ENCODE data around the gene SULT1C3. TPM values are rescaled to one million over a fixed set of nuclear protein-coding genes. Genes with fewer than 3 reads are reported as not detected.

The SULT1C3 gene
- total and polyA plus RNA-seq, 5 donors from 2014 or later, result not detected

DNA sequence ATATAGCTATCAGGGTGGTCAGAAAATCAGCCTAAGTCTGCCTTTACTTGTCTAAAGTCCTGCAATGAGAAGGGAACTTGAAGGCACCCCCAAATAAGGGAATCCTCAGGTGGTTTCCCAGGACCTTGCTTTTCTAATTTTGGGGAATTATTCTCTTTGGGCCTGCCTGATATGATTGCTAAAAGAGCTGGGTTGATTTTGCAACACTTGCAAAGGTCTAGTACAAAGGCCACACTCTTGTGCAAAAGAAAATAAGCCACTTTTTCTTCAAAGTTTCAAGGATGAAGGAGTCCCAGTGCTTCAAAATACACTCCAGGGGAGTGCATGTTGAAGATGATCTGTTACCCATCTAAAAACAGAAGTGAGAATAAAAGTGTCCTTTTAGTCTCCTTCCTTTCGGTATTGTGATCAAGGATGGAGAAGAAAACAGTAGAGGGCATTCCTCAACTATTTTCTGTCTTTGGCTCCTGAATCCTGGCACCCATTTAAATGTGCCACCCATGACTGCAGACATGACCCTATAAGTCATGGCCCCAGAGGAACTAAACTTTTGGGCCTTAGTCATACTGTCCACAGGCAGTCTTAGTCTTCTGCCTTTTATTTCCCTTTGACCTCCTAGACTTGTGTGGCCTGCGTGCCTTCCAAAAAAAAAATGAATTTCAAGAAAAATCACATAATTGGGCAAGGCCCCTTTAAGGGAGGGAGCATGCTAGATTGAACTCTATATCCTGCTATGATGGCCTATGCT is 5.1 kb downstream of the SULT1C3 start:
- H3K27me3 ChIP-seq (ENCODE audit: control insufficient read depth, insufficient read depth, low read length), result no peaks in the 10 kb centered on the region
- Mint-ChIP-seq H3K4me1 (no peaks in the 10 kb centered on the region), H3K27me3 (peaks cover 9% of the 10 kb centered on the region), H3K4me3 (no peak overlapping the region), H3K9me3 (peaks cover 0 to 6% (median 0%) of the 10 kb centered on the region in 7 donors), H3K36me3 (no peaks in the 10 kb centered on the region), H3K27ac (no peak overlapping the region)
- no peak overlapping the region for H3K27ac ChIP-seq (ENCODE audit: insufficient read depth, low read length, poor library complexity, severe bottlenecking)
- H3K9me3 ChIP-seq (ENCODE audit: control insufficient read depth in 2 of 2, low read length in 2 of 2), result no peaks in the 10 kb centered on the region
- ATAC-seq (ENCODE audit: low read depth in 2 of 2) (no peak), DNase-seq (no peak)
- no peak overlapping the region for H3K4me3 ChIP-seq (ENCODE audit: low read depth, low read length)
- H3K4me1 ChIP-seq (ENCODE audit: control insufficient read depth, insufficient read depth, low read length, poor library complexity, severe bottlenecking), result no peaks in the 10 kb centered on the region
- no peaks in the 10 kb centered on the region for H3K36me3 ChIP-seq (ENCODE audit: control insufficient read depth, insufficient read depth, low read length)

DNA sequence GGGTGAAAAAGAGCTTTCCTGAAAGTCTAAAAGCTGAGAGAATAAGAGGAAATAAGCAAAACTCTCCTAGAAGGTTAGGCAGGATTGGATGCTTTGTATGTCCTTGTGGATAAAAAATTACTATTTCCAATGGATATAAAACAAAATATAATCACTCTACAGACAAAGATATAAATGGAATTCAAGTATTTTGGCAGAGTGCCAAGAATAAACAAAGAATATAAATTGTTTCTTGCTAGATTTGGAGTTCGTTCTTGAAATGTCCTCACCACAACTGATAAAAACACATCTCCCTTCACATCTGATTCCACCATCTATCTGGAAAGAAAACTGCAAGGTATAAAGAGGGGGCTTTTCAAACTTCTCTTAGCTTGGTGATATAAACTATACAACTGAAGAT is 13.3 kb downstream of the SULT1C3 start:
- Histone ChIP-seq H3K4me1 (ENCODE audit: control insufficient read depth, insufficient read depth, low read length, poor library complexity, severe bottlenecking) (no peaks in the 10 kb centered on the region), H3K27me3 (ENCODE audit: control insufficient read depth, insufficient read depth, low read length) (peaks cover 2% of the 10 kb centered on the region), H3K4me3 (ENCODE audit: low read depth, low read length) (no peak overlapping the region), H3K9me3 (ENCODE audit: control insufficient read depth in 2 of 2, low read length in 2 of 2) (no peaks in the 10 kb centered on the region), H3K36me3 (ENCODE audit: control insufficient read depth, insufficient read depth, low read length) (no peaks in the 10 kb centered on the region), H3K27ac (ENCODE audit: insufficient read depth, low read length, poor library complexity, severe bottlenecking) (no peak overlapping the region)
- ATAC-seq (ENCODE audit: low read depth in 2 of 2) (no peak), DNase-seq (no peak)
- no peak overlapping the region for H3K27ac Mint-ChIP-seq
- peaks cover 0 to 3% (median 0%) of the 10 kb centered on the region in 7 donors for H3K9me3 Mint-ChIP-seq
- H3K36me3 Mint-ChIP-seq, result no peaks in the 10 kb centered on the region
- no peak overlapping the region for H3K4me3 Mint-ChIP-seq
- no peaks in the 10 kb centered on the region for H3K4me1 Mint-ChIP-seq
- peaks cover 4% of the 10 kb centered on the region for H3K27me3 Mint-ChIP-seq

DNA sequence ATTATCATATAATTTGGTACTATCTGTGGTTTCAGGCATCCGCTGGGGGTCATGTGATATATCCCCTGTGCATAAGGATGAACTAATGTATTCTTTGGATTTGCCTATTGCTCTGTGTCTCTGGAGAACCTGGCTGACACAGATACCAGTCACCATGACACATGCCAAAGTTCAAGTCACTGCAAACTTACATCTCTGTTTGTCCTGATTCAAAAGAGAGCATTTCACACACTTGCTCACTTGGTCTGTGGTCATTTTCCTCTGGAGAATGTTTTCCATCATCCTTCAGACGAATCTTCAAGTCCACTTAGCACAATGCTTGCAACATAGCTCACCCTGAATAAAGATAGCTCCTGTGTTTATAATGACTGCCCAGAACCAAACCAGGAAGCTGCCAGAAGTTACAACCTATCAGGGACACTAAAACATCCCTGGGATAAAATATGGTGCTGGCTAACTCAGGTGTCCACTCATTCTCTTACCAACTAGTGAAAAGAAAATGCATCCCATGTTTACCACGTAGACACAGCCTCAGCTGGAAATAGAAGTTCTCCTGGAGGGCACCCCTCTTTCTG is 18.1 kb downstream of the SULT1C3 start:
- ATAC-seq (ENCODE audit: low read depth in 2 of 2) (no peak), DNase-seq (no peak)
- H3K36me3 ChIP-seq (ENCODE audit: control insufficient read depth, insufficient read depth, low read length), result no peaks in the 10 kb centered on the region
- Mint-ChIP-seq H3K27ac (no peak overlapping the region), H3K4me1 (no peaks in the 10 kb centered on the region), H3K27me3 (no peaks in the 10 kb centered on the region), H3K4me3 (no peak overlapping the region), H3K9me3 (peaks cover 0 to 3% (median 0%) of the 10 kb centered on the region in 7 donors), H3K36me3 (no peaks in the 10 kb centered on the region)
- no peak overlapping the region for H3K27ac ChIP-seq (ENCODE audit: insufficient read depth, low read length, poor library complexity, severe bottlenecking)
- H3K4me3 ChIP-seq (ENCODE audit: low read depth, low read length), result no peak overlapping the region
- H3K9me3 ChIP-seq (ENCODE audit: control insufficient read depth in 2 of 2, low read length in 2 of 2), result no peaks in the 10 kb centered on the region
- no peaks in the 10 kb centered on the region for H3K4me1 ChIP-seq (ENCODE audit: control insufficient read depth, insufficient read depth, low read length, poor library complexity, severe bottlenecking)
- peaks cover 2% of the 10 kb centered on the region for H3K27me3 ChIP-seq (ENCODE audit: control insufficient read depth, insufficient read depth, low read length)

DNA sequence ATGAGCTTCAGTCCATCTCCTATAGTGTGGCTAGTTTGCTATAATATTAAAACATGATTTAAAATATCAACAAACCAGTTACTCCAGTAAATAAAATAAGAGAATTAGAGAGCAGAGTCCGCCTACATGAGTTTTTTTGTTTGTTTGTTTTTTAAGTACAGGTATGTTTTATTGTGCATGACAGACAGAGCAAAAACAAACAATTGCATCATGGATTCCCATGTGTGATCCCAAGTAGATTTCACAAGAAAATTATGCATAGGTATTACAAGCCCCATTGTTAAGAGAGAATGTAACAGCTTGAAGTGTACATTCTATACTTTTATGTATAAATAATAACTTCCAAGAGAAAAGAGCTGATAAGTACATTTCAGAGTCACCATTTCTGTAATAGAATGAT is 21.0 kb downstream of the SULT1C3 start:
- ATAC-seq (ENCODE audit: low read depth in 2 of 2) (no peak), DNase-seq (no peak)
- Histone ChIP-seq H3K9me3 (ENCODE audit: control insufficient read depth in 2 of 2, low read length in 2 of 2) (no peaks in the 10 kb centered on the region), H3K27ac (ENCODE audit: insufficient read depth, low read length, poor library complexity, severe bottlenecking) (no peak overlapping the region), H3K36me3 (ENCODE audit: control insufficient read depth, insufficient read depth, low read length) (no peaks in the 10 kb centered on the region), H3K4me3 (ENCODE audit: low read depth, low read length) (no peak overlapping the region), H3K27me3 (ENCODE audit: control insufficient read depth, insufficient read depth, low read length) (no peaks in the 10 kb centered on the region), H3K4me1 (ENCODE audit: control insufficient read depth, insufficient read depth, low read length, poor library complexity, severe bottlenecking) (no peaks in the 10 kb centered on the region)
- Mint-ChIP-seq H3K27me3 (peaks cover 4% of the 10 kb centered on the region), H3K9me3 (peaks cover 0 to 1% (median 0%) of the 10 kb centered on the region in 7 donors), H3K4me1 (no peaks in the 10 kb centered on the region), H3K36me3 (no peaks in the 10 kb centered on the region), H3K4me3 (no peak overlapping the region), H3K27ac (no peak overlapping the region)

DNA sequence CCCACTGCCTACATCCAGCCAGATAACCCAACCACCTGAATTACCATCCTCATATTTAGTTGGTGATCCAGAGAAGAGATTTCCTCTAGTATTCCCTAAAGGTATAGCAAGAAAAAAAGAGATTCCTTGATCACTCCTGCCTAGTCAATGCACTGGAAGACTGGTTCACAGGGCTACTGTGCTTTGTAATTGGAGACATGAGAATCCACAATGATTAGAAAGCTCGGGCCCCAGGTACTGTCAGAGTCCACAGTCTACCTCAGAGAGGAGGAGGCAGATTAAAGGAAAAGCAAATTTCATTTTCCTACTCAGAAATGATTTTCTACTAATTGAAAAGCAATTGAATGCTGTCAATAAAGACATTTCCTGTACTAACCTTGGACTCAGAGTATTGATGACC is 22.3 kb downstream of the SULT1C3 start:
- Mint-ChIP-seq H3K27me3 (peaks cover 4% of the 10 kb centered on the region), H3K4me1 (no peaks in the 10 kb centered on the region), H3K9me3 (peaks cover 0 to 1% (median 0%) of the 10 kb centered on the region in 7 donors), H3K36me3 (no peaks in the 10 kb centered on the region), H3K27ac (no peak overlapping the region), H3K4me3 (no peak overlapping the region)
- H3K27ac ChIP-seq (ENCODE audit: insufficient read depth, low read length, poor library complexity, severe bottlenecking), result no peak overlapping the region
- no peaks in the 10 kb centered on the region for H3K9me3 ChIP-seq (ENCODE audit: control insufficient read depth in 2 of 2, low read length in 2 of 2)
- no peak for DNase-seq
- no peak for ATAC-seq (ENCODE audit: low read depth in 2 of 2)
- H3K27me3 ChIP-seq (ENCODE audit: control insufficient read depth, insufficient read depth, low read length), result no peaks in the 10 kb centered on the region
- no peaks in the 10 kb centered on the region for H3K4me1 ChIP-seq (ENCODE audit: control insufficient read depth, insufficient read depth, low read length, poor library complexity, severe bottlenecking)
- no peak overlapping the region for H3K4me3 ChIP-seq (ENCODE audit: low read depth, low read length)
- no peaks in the 10 kb centered on the region for H3K36me3 ChIP-seq (ENCODE audit: control insufficient read depth, insufficient read depth, low read length)

DNA sequence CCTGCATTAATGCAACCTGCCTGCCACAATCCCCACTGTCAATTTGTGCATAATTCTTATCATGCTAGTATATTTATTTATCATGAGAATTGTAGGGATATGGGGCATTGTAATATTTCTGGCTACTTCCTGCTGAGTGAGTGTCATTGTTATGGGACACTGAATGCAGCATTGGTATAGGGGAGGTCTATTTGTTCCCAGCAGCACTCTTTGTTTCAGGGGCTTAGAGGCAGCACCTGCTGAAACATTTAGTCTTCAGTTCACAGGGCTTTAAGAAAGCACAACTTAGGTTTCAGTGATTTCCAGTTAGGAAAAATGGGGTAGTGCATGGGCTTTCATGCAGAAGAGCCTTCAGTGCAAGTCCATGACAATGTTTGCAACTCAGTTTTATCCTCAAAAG is 23.6 kb downstream of the SULT1C3 start:
- H3K9me3 Mint-ChIP-seq, result peaks cover 0 to 1% (median 0%) of the 10 kb centered on the region in 7 donors
- H3K4me1 Mint-ChIP-seq, result no peaks in the 10 kb centered on the region
- no peak overlapping the region for H3K27ac Mint-ChIP-seq
- Histone ChIP-seq H3K4me1 (ENCODE audit: control insufficient read depth, insufficient read depth, low read length, poor library complexity, severe bottlenecking) (no peaks in the 10 kb centered on the region), H3K27me3 (ENCODE audit: control insufficient read depth, insufficient read depth, low read length) (no peaks in the 10 kb centered on the region), H3K9me3 (ENCODE audit: control insufficient read depth in 2 of 2, low read length in 2 of 2) (no peaks in the 10 kb centered on the region), H3K4me3 (ENCODE audit: low read depth, low read length) (no peak overlapping the region), H3K36me3 (ENCODE audit: control insufficient read depth, insufficient read depth, low read length) (no peaks in the 10 kb centered on the region), H3K27ac (ENCODE audit: insufficient read depth, low read length, poor library complexity, severe bottlenecking) (no peak overlapping the region)
- H3K4me3 Mint-ChIP-seq, result no peak overlapping the region
- H3K36me3 Mint-ChIP-seq, result no peaks in the 10 kb centered on the region
- no peak for DNase-seq
- ATAC-seq (ENCODE audit: low read depth in 2 of 2), result no peak
- peaks cover 4% of the 10 kb centered on the region for H3K27me3 Mint-ChIP-seq

DNA sequence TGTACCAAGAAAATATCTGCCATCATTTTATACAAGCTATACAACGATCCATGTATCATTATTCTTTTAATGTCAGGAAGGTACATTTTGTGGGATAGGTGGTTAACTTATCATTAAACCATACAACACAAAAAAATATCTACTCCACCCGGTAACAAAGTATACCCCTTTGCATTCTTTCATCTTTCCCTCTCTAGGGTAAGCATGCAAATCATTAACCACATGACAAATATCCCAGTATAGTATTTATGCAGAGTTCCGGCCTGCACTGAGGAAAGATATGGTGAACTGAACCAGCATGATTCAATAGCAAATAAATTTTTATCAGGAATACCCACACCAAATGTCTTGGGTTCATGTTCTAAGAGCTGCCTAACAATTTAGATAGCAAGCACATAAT is 26.4 kb downstream of the SULT1C3 start:
- Mint-ChIP-seq H3K27ac (no peak overlapping the region), H3K4me3 (no peak overlapping the region), H3K27me3 (peaks cover 4% of the 10 kb centered on the region), H3K9me3 (no peaks in the 10 kb centered on the region), H3K4me1 (no peaks in the 10 kb centered on the region), H3K36me3 (no peaks in the 10 kb centered on the region)
- Histone ChIP-seq H3K27me3 (ENCODE audit: control insufficient read depth, insufficient read depth, low read length) (no peaks in the 10 kb centered on the region), H3K36me3 (ENCODE audit: control insufficient read depth, insufficient read depth, low read length) (no peaks in the 10 kb centered on the region), H3K4me3 (ENCODE audit: low read depth, low read length) (no peak overlapping the region), H3K4me1 (ENCODE audit: control insufficient read depth, insufficient read depth, low read length, poor library complexity, severe bottlenecking) (no peaks in the 10 kb centered on the region), H3K27ac (ENCODE audit: insufficient read depth, low read length, poor library complexity, severe bottlenecking) (no peak overlapping the region), H3K9me3 (ENCODE audit: control insufficient read depth in 2 of 2, low read length in 2 of 2) (no peaks in the 10 kb centered on the region)
- ATAC-seq (ENCODE audit: low read depth in 2 of 2), result no peak
- DNase-seq, result no peak

DNA sequence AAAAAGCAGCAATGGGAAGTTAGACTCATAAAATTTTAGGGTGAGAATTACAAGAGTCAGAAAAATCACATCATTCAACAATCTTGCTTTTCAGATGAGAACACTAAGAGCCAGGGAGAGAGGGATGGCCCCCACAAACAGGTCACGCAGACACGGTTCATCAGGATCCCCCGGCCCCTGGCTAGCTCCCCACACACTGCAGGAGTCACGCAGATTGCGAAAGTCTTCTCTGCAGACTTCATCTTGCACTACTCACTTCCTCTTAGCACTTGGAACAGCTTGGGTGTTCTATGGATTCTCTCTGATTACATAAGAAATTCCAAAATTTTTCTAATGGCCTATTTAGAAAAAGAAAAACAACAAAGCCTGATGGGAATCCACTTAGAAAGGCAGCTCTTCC is 27.3 kb downstream of the SULT1C3 start:
- Mint-ChIP-seq H3K27ac (no peak overlapping the region), H3K4me3 (no peak overlapping the region), H3K4me1 (no peaks in the 10 kb centered on the region), H3K36me3 (no peaks in the 10 kb centered on the region), H3K27me3 (peaks cover 4% of the 10 kb centered on the region), H3K9me3 (no peaks in the 10 kb centered on the region)
- no peak overlapping the region for H3K4me3 ChIP-seq (ENCODE audit: low read depth, low read length)
- H3K4me1 ChIP-seq (ENCODE audit: control insufficient read depth, insufficient read depth, low read length, poor library complexity, severe bottlenecking), result no peaks in the 10 kb centered on the region
- no peak for ATAC-seq (ENCODE audit: low read depth in 2 of 2)
- H3K36me3 ChIP-seq (ENCODE audit: control insufficient read depth, insufficient read depth, low read length), result no peaks in the 10 kb centered on the region
- no peak for DNase-seq
- no peaks in the 10 kb centered on the region for H3K27me3 ChIP-seq (ENCODE audit: control insufficient read depth, insufficient read depth, low read length)
- no peaks in the 10 kb centered on the region for H3K9me3 ChIP-seq (ENCODE audit: control insufficient read depth in 2 of 2, low read length in 2 of 2)
- no peak overlapping the region for H3K27ac ChIP-seq (ENCODE audit: insufficient read depth, low read length, poor library complexity, severe bottlenecking)
